Measurements from ENCODE around the gene TSPEAR.
"Not testable (repeated sequence)": the region's sequence is repeated elsewhere in the genome, so short reads cannot be mapped to it uniquely, and the experiment has no call there.

TSPEAR gene

DNA sequence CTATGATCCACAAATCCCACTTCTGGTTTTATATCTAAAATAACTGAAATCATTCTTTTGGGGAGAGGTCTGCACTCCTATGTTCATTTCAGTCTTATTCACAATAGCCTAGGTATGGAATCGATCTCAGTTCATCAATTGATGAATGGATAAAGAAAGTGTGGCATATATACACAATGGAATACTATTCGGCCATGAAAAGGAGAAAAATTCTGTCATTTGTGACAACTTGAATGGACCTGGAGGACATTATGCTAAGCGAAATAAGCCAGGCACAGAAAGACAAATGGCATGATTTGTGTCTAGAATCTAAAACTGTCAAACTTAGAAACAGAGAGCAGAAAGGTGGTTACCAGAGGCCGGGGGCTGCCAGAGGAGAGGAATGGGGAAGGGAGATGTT lies 104.9 kb downstream of the TSPEAR start:
- DNase-seq (ENCODE audit: low read depth) = no peak
- TF ChIP-seq, protein P1, sequence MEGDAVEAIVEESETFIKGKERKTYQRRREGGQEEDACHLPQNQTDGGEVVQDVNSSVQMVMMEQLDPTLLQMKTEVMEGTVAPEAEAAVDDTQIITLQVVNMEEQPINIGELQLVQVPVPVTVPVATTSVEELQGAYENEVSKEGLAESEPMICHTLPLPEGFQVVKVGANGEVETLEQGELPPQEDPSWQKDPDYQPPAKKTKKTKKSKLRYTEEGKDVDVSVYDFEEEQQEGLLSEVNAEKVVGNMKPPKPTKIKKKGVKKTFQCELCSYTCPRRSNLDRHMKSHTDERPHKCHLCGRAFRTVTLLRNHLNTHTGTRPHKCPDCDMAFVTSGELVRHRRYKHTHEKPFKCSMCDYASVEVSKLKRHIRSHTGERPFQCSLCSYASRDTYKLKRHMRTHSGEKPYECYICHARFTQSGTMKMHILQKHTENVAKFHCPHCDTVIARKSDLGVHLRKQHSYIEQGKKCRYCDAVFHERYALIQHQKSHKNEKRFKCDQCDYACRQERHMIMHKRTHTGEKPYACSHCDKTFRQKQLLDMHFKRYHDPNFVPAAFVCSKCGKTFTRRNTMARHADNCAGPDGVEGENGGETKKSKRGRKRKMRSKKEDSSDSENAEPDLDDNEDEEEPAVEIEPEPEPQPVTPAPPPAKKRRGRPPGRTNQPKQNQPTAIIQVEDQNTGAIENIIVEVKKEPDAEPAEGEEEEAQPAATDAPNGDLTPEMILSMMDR (IDR thresholded peaks at IDR 0.05; ENCODE audit: low read length, missing control alignments) = no peak
- H3K4me3 ChIP-seq (replicated peaks; ENCODE audit: low read depth, low read length) = no peak overlapping the region

DNA sequence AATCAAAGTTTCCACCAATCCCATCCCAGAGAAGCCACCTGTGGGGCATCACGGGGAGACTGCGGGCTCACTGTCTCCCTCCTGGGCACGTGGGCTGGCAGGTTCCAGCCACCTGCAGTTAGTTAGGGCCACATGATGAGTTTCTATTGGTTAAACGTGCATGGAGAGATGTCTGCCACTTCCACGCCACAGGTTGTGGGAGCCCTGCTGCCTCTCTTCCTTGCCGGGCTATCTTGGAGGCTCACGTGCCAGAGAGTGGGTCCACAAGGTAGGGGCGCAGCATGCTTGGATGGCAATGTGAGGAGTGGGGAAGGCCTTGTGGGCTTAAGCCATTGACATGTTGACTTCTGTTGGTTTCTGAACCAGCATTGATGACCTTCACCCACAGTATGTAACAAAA lies 107.5 kb downstream of the TSPEAR start:
- no peak overlapping the region for H3K4me3 ChIP-seq (replicated peaks; ENCODE audit: low read depth, low read length)
- TF ChIP-seq, protein P1 (IDR thresholded peaks at IDR 0.05; ENCODE audit: low read length, missing control alignments) = no peak
- no peak for DNase-seq (ENCODE audit: low read depth)

DNA sequence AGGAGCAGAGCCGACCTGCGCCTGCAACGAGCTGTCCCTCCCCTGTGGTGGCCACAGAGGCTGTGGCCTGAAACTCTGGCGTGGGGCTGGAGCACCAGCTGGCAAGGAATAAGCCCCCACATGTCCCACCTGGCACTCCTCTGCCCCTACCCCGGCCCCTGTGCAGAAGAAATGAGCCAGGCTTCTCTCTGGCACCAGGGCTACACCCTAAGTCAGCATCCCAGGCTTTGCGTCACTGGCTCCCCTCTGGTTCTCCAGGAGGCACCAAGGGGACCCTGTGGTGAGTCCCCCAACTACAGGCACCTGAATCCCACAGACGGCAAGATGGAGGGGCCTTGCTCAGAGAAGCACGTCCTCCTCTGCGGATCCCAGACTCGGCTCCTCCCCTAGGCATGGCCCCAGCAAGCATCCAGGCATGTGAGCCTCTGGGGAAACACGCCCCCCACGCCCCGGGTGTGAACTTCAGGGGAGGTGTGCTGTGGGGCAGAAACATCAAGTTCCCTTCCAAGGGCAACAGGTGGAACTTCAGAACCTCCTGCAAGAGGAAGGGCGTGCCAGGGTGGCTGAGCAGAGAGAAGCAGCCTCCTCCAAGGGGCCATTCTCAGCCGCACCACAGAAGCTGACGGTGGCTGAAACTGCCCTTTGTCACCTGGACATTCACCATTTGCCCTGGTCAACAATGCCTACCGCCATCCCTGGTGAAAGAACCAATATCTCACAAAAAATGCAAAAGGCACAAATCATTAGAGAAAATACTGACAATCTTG lies 108.1 kb downstream of the TSPEAR start:
- TF ChIP-seq, protein P1 (IDR thresholded peaks at IDR 0.05; ENCODE audit: low read length, missing control alignments) = no peak
- H3K4me3 ChIP-seq (replicated peaks; ENCODE audit: low read depth, low read length) = no peak overlapping the region
- DNase-seq (ENCODE audit: low read depth) = no peak

- no peak for DNase-seq (ENCODE audit: low read depth)
- TF ChIP-seq, protein P1 (IDR thresholded peaks at IDR 0.05; ENCODE audit: low read length, missing control alignments) = no peak
- H3K4me3 ChIP-seq (replicated peaks; ENCODE audit: low read depth, low read length) = no peak overlapping the region
Observed at GRCh38 chr21:44602463-44602850, 108.9 kb downstream of the TSPEAR start.

DNA sequence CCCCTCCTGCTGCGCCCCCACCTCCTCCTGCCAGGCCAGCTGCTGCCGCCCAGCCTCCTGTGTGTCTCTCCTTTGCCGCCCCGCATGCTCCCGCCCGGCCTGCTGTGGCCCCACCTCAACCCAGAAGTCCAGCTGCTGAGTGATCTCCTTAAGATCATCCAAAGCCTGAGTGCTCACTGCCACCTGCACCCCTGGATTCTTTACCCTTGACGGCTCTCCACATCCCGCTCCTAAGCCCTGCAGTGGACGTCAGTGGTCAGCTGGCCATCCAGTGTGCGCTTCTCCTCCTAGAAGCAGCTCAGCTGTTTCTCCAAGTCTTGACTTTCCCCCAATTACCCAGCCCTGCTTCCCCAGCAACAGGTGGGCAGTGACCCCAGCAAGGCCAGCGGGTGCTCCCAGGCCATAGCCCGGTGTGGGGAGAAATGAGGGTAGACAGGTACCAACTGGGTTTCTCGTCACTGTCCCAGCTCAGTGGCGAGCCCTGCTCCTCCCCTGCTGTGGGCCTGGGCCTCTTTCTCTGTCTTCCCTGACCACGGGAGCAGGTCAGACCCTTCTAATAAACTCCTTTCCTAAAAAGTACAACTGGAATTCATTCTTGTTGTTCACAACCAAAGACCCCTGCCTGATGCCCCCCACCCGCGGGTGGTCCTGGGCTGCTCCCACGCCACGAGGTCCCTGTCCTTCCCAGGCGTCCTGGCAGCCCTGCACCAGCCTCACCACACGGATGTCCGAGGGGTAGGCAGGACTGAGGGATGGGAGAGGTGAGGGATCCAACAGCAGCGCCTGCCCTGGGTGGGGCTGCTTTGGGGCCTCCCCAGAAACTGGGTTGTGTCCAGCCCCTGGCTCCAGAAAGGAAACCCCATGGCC lies 109.5 kb downstream of the TSPEAR start:
- DNase-seq (ENCODE audit: low read depth) = no peak
- H3K4me3 ChIP-seq (replicated peaks; ENCODE audit: low read depth, low read length) = no peak overlapping the region
- TF ChIP-seq, protein P1 (IDR thresholded peaks at IDR 0.05; ENCODE audit: low read length, missing control alignments) = no peak

DNA sequence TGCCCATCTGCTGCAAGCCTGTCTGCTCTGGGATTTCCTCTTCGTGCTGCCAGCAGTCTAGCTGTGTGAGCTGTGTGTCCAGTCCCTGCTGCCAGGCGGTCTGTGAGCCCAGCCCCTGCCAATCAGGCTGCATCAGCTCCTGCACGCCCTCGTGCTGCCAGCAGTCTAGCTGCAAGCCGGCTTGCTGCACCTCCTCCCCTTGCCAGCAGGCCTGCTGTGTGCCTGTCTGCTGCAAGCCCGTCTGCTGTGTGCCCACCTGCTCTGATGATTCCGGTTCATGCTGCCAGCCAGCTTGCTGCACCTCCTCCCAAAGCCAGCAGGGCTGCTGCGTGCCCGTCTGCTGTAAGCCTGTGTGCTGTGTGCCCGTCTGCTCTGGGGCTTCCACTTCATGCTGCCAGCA lies 110.3 kb downstream of the TSPEAR start:
- not testable (repeated sequence) for DNase-seq (ENCODE audit: low read depth); H3K4me3 ChIP-seq (replicated peaks; ENCODE audit: low read depth, low read length)

DNA sequence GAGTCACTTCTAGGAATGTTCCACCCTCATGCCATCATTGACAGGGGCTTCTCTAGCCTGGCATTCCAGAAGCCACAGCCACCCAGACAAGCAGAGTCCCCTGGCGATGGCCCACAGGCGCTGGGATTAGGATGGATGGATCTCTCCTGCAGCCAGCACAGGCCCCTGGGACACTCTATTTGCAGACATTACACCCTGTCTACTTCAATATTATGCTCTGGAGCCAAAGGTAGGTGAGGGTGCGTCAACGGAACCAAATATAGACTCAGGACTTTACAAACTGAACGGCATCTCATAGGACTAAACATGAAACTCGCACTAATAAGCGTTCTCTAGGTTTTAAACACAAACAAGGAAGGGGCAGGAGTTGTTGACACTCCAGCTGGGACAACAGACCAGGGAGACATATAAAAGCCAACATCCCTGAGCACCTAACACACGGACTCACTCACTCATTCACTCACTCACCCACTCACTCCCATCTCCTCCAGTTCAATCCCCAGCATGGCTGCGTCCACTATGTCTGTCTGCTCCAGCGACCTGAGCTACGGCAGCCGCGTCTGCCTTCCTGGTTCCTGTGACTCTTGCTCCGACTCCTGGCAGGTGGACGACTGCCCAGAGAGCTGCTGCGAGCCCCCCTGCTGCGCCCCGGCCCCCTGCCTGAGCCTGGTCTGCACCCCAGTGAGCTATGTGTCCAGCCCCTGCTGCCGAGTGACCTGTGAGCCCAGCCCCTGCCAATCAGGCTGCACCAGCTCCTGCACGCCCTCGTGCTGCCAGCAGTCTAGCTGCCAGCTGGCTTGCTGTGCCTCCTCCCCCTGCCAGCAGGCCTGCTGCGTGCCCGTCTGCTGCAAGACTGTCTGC lies 111.0 kb downstream of the TSPEAR start, which contains the start of gene KRTAP10-7:
Gene KRTAP10-7, plus strand, starts transcription at position 480 of the 861 bp plus-strand sequence. Its CDS starts 25 bp downstream, at position 505.
- not testable (repeated sequence) for DNase-seq (ENCODE audit: low read depth); H3K4me3 ChIP-seq (replicated peaks; ENCODE audit: low read depth, low read length)

Data from fibroblast of pulmonary artery (primary cell).